OCI-LY1 (cell line): ENCODE measurements around the gene MICAL2.

Experiments used
- H2AFZ ChIP-seq: fragments of 200-600 bp; sonication (generic), shearing (Covaris generic); 2 replicates; pipeline ENCODE4 v1.6.0; 2014; ENCODE audit warnings: antibody characterized with exemption, mild to moderate bottlenecking, low read length
- H3F3A ChIP-seq: fragments of 200-600 bp; sonication (generic), shearing (Covaris generic); 2 replicates; pipeline ENCODE4 v1.6.0; 2014; ENCODE audit warnings: mild to moderate bottlenecking, antibody characterized with exemption, low read length, moderate library complexity; ENCODE audit not compliant: insufficient read depth
- H3K27ac ChIP-seq: fragments of 200-600 bp; sonication (generic); 2 replicates; pipeline ENCODE4 v1.5.1; 2014; ENCODE audit warnings: low read length, mixed run types, mild to moderate bottlenecking, low read depth; ENCODE audit not compliant: poor library complexity, severe bottlenecking
- H3K27me3 ChIP-seq: fragments of 200-600 bp; sonication (generic); 2 replicates; pipeline ENCODE4 v1.6.0; 2014; ENCODE audit warnings: antibody characterized with exemption, mild to moderate bottlenecking, low read length, moderate library complexity; ENCODE audit not compliant: insufficient read depth
- H3K36me3 ChIP-seq: fragments of 200-600 bp; sonication (generic); 2 replicates; pipeline ENCODE4 v1.6.1; 2014; ENCODE audit warnings: mild to moderate bottlenecking, antibody characterized with exemption, low read length, moderate library complexity, mixed read lengths; ENCODE audit not compliant: insufficient read depth
- H3K4me1 ChIP-seq: fragments of 200-600 bp; sonication (generic); 2 replicates; pipeline ENCODE4 v1.5.1; 2014; ENCODE audit warnings: mild to moderate bottlenecking, low read length, moderate library complexity; ENCODE audit not compliant: insufficient read depth, severe bottlenecking
- H3K4me2 ChIP-seq: fragments of 200-600 bp; sonication (generic), shearing (Covaris generic); 2 replicates; pipeline ENCODE4 v1.6.1; 2014; ENCODE audit warnings: low read length
- H3K4me3 ChIP-seq: fragments of 200-600 bp; sonication (generic); 2 replicates; pipeline ENCODE4 v1.5.1; 2014; ENCODE audit warnings: low read length, low read depth, mild to moderate bottlenecking, mixed read lengths; ENCODE audit not compliant: poor library complexity, severe bottlenecking
- H3K79me2 ChIP-seq: fragments of 200-600 bp; shearing (Covaris generic); 2 replicates; pipeline ENCODE4 v1.6.1; 2016; ENCODE audit warnings: mixed run types, low read length, mixed read lengths; ENCODE audit not compliant: insufficient read depth
- H3K9ac ChIP-seq: fragments of 200-600 bp; sonication (generic), shearing (Covaris generic); 2 replicates; pipeline ENCODE4 v1.6.1; 2014; ENCODE audit warnings: mild to moderate bottlenecking, low read length, mixed read lengths
- H3K9me2 ChIP-seq: fragments of 200-600 bp; sonication (generic), shearing (Covaris generic); 2 replicates; pipeline ENCODE4 v1.6.1; 2014; ENCODE audit warnings: low read depth, mild to moderate bottlenecking, low read length, mixed read lengths
- H3K9me3 ChIP-seq: fragments of 200-600 bp; shearing (Covaris generic); 2 replicates; pipeline ENCODE4 v1.6.1; 2014; ENCODE audit warnings: low read length, mixed read lengths
- H4K20me1 ChIP-seq: fragments of 200-600 bp; sonication (generic), shearing (Covaris generic); 2 replicates; pipeline ENCODE4 v1.6.0; 2016; ENCODE audit warnings: mild to moderate bottlenecking, low read length; ENCODE audit not compliant: insufficient read depth
- EZH2 ChIP-seq: fragments of 200-600 bp; sonication (generic), shearing (Covaris generic); IDR thresholded peaks from 2 replicates; pipeline ENCODE4 v1.8.0; 2017; ENCODE audit warnings: borderline replicate concordance, mixed run types, mild to moderate bottlenecking, antibody characterized with exemption, low read length, moderate library complexity, mixed read lengths
- TF ChIP-seq, protein P1 (sequence below): fragments of 200-600 bp; sonication (generic), shearing (Covaris generic); IDR thresholded peaks from 2 replicates; pipeline ENCODE4 v1.5.1; 2017; ENCODE audit warnings: mild to moderate bottlenecking, antibody characterized with exemption, low read length, moderate library complexity, mixed read lengths

MICAL2 gene

DNA sequence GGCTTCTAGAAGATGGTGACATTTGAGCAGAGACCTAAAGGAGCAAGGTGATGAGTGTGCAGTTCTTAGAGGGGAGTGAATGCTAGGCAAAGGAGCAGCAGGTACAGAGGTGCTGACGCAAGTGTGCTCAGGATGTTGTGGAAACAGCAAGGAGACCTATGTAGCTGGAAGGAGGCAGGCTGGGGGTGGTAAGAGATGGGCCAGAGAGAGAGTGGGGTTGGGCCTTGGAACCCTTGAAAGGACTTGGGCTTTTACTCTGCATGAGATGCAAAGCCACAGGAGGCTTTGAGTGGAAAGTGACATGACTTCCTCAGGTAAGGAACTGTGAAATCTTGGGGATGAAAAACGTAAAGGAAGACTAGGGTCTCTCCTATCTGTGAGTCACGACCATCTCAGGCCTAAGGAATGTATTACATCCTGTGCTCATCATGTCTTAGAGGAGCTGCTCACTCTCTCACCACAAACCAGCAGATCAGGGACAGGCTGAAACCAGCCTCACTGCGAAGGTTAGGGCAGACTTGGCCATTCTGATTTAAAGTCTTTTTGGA lies 65.4 kb downstream of the MICAL2 start:
- Histone ChIP-seq H3K4me2 (no peak overlapping the region), H3K9me3 (no peaks in the 10 kb centered on the region), H3K36me3 (no peaks in the 10 kb centered on the region), H3K27me3 (0 out of 2 replicates have a peak, but pooled peaks cover 4% of the 10 kb centered on the region), H3K4me1 (no peaks in the 10 kb centered on the region), H4K20me1 (no peaks in the 10 kb centered on the region), H3K9ac (no peak overlapping the region), H3K4me3 (no peak overlapping the region), H3F3A (no peaks in the 10 kb centered on the region), H3K79me2 (no peaks in the 10 kb centered on the region), H3K27ac (no peak overlapping the region), H3K9me2 (no peaks in the 10 kb centered on the region), H2AFZ (no peak overlapping the region)
- TF ChIP-seq, protein P1, sequence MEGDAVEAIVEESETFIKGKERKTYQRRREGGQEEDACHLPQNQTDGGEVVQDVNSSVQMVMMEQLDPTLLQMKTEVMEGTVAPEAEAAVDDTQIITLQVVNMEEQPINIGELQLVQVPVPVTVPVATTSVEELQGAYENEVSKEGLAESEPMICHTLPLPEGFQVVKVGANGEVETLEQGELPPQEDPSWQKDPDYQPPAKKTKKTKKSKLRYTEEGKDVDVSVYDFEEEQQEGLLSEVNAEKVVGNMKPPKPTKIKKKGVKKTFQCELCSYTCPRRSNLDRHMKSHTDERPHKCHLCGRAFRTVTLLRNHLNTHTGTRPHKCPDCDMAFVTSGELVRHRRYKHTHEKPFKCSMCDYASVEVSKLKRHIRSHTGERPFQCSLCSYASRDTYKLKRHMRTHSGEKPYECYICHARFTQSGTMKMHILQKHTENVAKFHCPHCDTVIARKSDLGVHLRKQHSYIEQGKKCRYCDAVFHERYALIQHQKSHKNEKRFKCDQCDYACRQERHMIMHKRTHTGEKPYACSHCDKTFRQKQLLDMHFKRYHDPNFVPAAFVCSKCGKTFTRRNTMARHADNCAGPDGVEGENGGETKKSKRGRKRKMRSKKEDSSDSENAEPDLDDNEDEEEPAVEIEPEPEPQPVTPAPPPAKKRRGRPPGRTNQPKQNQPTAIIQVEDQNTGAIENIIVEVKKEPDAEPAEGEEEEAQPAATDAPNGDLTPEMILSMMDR = no peak
- no peak for TF ChIP-seq EZH2

DNA sequence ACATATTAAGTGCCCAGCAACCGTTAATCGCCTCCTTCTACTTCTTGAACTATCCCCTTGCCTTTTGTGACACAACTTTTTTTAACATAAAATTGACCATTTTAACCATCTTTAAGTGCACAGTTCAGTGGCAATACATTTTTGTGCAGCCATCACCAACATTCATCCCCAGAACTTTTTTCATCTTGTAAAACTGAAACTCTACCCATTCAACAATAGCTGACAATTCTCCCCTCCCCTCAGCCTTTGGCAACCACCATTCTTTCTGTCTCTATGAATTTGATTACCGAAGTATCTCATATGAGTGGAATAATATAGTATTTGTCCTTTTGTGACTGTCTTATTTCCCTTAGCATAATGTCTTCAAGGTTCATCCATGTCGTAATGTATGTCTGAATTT lies 66.0 kb downstream of the MICAL2 start:
- H3K79me2 ChIP-seq = no peaks in the 10 kb centered on the region
- no peak overlapping the region for H3K4me3 ChIP-seq
- H3K9me3 ChIP-seq = no peaks in the 10 kb centered on the region
- no peak overlapping the region for H3K4me2 ChIP-seq
- H2AFZ ChIP-seq = no peak overlapping the region
- TF ChIP-seq EZH2 = no peak
- TF ChIP-seq, protein P1 = no peak
- no peaks in the 10 kb centered on the region for H3K9me2 ChIP-seq
- no peaks in the 10 kb centered on the region for H3F3A ChIP-seq
- no peak overlapping the region for H3K27ac ChIP-seq
- H3K36me3 ChIP-seq = no peaks in the 10 kb centered on the region
- H3K27me3 ChIP-seq = 0 out of 2 replicates have a peak, but pooled peaks cover 4% of the 10 kb centered on the region
- H4K20me1 ChIP-seq = no peaks in the 10 kb centered on the region
- no peak overlapping the region for H3K9ac ChIP-seq
- no peaks in the 10 kb centered on the region for H3K4me1 ChIP-seq

DNA sequence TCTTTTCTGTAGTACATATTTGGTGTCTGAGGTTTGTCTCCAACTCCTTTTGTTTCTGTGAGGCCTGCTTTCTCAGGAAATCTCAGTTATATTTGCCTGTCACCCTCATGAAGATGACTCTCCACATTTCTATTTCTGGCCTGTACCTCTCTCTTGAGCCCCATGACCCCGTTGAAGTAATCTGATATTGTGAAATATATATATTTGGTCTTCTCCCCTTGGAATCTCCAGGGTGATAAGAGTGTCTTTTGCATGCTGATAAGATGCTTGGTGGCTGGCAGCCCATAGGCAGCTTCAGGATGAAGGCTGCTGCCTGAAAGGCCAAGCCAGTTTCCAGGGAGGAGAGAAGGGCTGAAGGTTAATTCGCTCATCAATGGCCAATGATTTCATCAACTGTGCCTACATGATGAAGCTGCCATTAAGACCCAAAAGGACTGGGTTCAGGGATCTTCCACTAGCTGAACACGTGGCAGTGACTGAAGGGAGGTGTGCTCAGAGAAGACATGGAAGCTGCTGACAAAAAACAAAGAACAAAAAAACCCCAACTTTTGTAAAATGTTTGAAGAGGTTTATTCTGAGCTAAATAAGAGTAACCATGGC lies 67.4 kb downstream of the MICAL2 start:
- H3K9ac ChIP-seq = no peak overlapping the region
- no peak overlapping the region for H3K4me3 ChIP-seq
- H3K9me2 ChIP-seq = no peaks in the 10 kb centered on the region
- H3K79me2 ChIP-seq = no peaks in the 10 kb centered on the region
- H3K4me2 ChIP-seq = no peak overlapping the region
- no peak overlapping the region for H2AFZ ChIP-seq
- TF ChIP-seq, protein P1 = no peak
- no peak for TF ChIP-seq EZH2
- no peaks in the 10 kb centered on the region for H4K20me1 ChIP-seq
- no peaks in the 10 kb centered on the region for H3K9me3 ChIP-seq
- H3K4me1 ChIP-seq = no peaks in the 10 kb centered on the region
- 0 out of 2 replicates have a peak, but pooled peaks cover 4% of the 10 kb centered on the region for H3K27me3 ChIP-seq
- no peak overlapping the region for H3K27ac ChIP-seq
- no peaks in the 10 kb centered on the region for H3K36me3 ChIP-seq
- no peaks in the 10 kb centered on the region for H3F3A ChIP-seq
